DND-41 (cell line): ENCODE measurements around the gene BST1.
"Not testable (repeated sequence)": the region's sequence is repeated elsewhere in the genome, so short reads cannot be mapped to it uniquely, and the experiment has no call there.

Experiments used
- ATAC-seq: fragments of 200-7000 bp; cut with Tn5 transposase; 3 replicates; pipeline ENCODE4 v1.9.1; 2021; ENCODE audit warnings: low read depth; ENCODE audit not compliant: insufficient read depth
- DNase-seq: peaks from one replicate; pipeline ENCODE4 v3.0.0-alpha.2; 2020
- H2AFZ ChIP-seq: 2 replicates; pipeline ENCODE4 v1.6.0; 2012; ENCODE audit warnings: low read depth, low read length
- H3K27ac ChIP-seq: 2 replicates; pipeline ENCODE4 v1.5.1; 2012; ENCODE audit warnings: low read length, inconsistent platforms
- H3K27me3 ChIP-seq: fragments of 200-600 bp; sonication (generic); 2 replicates; pipeline ENCODE4 v1.6.0; 2012; ENCODE audit warnings: low read length, mild to moderate bottlenecking, inconsistent platforms; ENCODE audit not compliant: insufficient read depth, poor library complexity
- H3K36me3 ChIP-seq: 2 replicates; pipeline ENCODE4 v1.5.1; 2012; ENCODE audit warnings: low read length, inconsistent platforms; ENCODE audit not compliant: insufficient read depth
- H3K4me1 ChIP-seq: 2 replicates; pipeline ENCODE4 v1.5.1; 2012; ENCODE audit warnings: mild to moderate bottlenecking, low read length; ENCODE audit not compliant: insufficient read depth
- H3K4me2 ChIP-seq: 2 replicates; pipeline ENCODE4 v1.6.0; 2012; ENCODE audit warnings: mild to moderate bottlenecking, moderate library complexity, low read length, inconsistent platforms; ENCODE audit not compliant: insufficient read depth
- H3K4me3 ChIP-seq, 2 experiments: fragments of 200-600 bp in 1 of 2; shearing (Covaris generic) in 1 of 2; 2 replicates each; pipeline ENCODE4 v1.5.1; 2012 to 2016; ENCODE audit warnings: inconsistent platforms in 2 of 2, low read length in 2 of 2, mild to moderate bottlenecking in 2 of 2, low read depth in 1 of 2, moderate library complexity in 1 of 2
- H3K79me2 ChIP-seq: 2 replicates; pipeline ENCODE4 v1.6.0; 2012; ENCODE audit warnings: low read length, inconsistent platforms; ENCODE audit not compliant: insufficient read depth
- H3K9ac ChIP-seq: 2 replicates; pipeline ENCODE4 v1.6.0; 2012; ENCODE audit warnings: low read depth, mild to moderate bottlenecking, inconsistent platforms, low read length, moderate library complexity
- H3K9me3 ChIP-seq: 2 replicates; pipeline ENCODE4 v1.5.1; 2012; ENCODE audit warnings: low read length, moderate library complexity, mild to moderate bottlenecking, inconsistent platforms; ENCODE audit not compliant: insufficient read depth, severe bottlenecking
- H4K20me1 ChIP-seq: 2 replicates; pipeline ENCODE4 v1.6.0; 2012; ENCODE audit warnings: low read length; ENCODE audit not compliant: insufficient read depth
- CTCF ChIP-seq: IDR thresholded peaks from 2 replicates; pipeline ENCODE4 v1.5.1; 2012; ENCODE audit warnings: borderline replicate concordance, low read length, moderate library complexity, mild to moderate bottlenecking; ENCODE audit not compliant: poor library complexity, severe bottlenecking; ENCODE audit errors: extremely low read depth
- EZH2 ChIP-seq: IDR thresholded peaks from 3 replicates; pipeline ENCODE4 v1.6.1; 2012; ENCODE audit warnings: borderline replicate concordance, low read depth, mild to moderate bottlenecking, moderate library complexity, low read length, inconsistent platforms; ENCODE audit not compliant: severe bottlenecking

Gene BST1

GRCh38 chr4:15729910-15730533 is 27.2 kb downstream of the BST1 start:
- Histone ChIP-seq H3K4me1 (peaks cover 54% of the 10 kb centered on the region), H2AFZ (peak overlapping the region; percentile 41; the same call in 1 of the 2 replicates), H3K79me2 (peaks cover 46% of the 10 kb centered on the region), H3K27ac (peak overlapping the region; percentile 76), H3K9me3 (no peaks in the 10 kb centered on the region), H4K20me1 (no peaks in the 10 kb centered on the region), H3K4me3 (no peak overlapping the region), H3K9ac (peak overlapping the region; percentile 12), H3K27me3 (no peaks in the 10 kb centered on the region), H3K4me2 (peak overlapping the region; percentile 39), H3K36me3 (0 out of 2 replicates have a peak, but pooled peaks cover 3% of the 10 kb centered on the region)
- peak; percentile 78 for ATAC-seq
- peak; percentile 52 for DNase-seq
- TF ChIP-seq EZH2 (no peak), CTCF (peak; percentile 93)

- not testable (repeated sequence) for H3K9ac ChIP-seq, ATAC-seq, H2AFZ ChIP-seq, H3K4me2 ChIP-seq, H3K36me3 ChIP-seq, H4K20me1 ChIP-seq, H3K9me3 ChIP-seq, DNase-seq, H3K4me3 ChIP-seq, H3K27me3 ChIP-seq
- peaks cover 57% of the 10 kb centered on the region for H3K79me2 ChIP-seq
- peak overlapping the region; percentile 72 for H3K27ac ChIP-seq
- peaks cover 75% of the 10 kb centered on the region for H3K4me1 ChIP-seq
These were observed 30.2 kb downstream of the BST1 start for GRCh38 chr4:15733061-15733460.

- Histone ChIP-seq H3K4me1 (peaks cover 88% of the 10 kb centered on the region), H3K4me2 (no peak overlapping the region), H3K9me3 (no peaks in the 10 kb centered on the region), H3K79me2 (peaks cover 48% of the 10 kb centered on the region), H2AFZ (no peak overlapping the region), H3K27ac (peak overlapping the region; percentile 68), H3K27me3 (no peaks in the 10 kb centered on the region), H4K20me1 (no peaks in the 10 kb centered on the region), H3K9ac (no peak overlapping the region), H3K36me3 (0 out of 2 replicates have a peak, but pooled peaks cover 3% of the 10 kb centered on the region), H3K4me3 (no peak overlapping the region)
- ATAC-seq (no peak), DNase-seq (no peak)
- TF ChIP-seq CTCF: no peak
- TF ChIP-seq EZH2: no peak
These were observed 32.7 kb downstream of the BST1 start for GRCh38 chr4:15735536-15735935.

GRCh38 chr4:15736514-15737050 is 33.7 kb downstream of the BST1 start:
- H4K20me1 ChIP-seq: no peaks in the 10 kb centered on the region
- peaks cover 6% of the 10 kb centered on the region for H3K9me3 ChIP-seq
- TF ChIP-seq CTCF (no peak), EZH2 (no peak)
- DNase-seq (no peak), ATAC-seq (no peak)
- no peak overlapping the region for H2AFZ ChIP-seq
- H3K27ac ChIP-seq: peak overlapping the region; percentile 37; the same call in 1 of the 2 replicates
- no peak overlapping the region for H3K4me3 ChIP-seq
- H3K27me3 ChIP-seq: no peaks in the 10 kb centered on the region
- H3K4me2 ChIP-seq: no peak overlapping the region
- H3K79me2 ChIP-seq: peaks cover 45% of the 10 kb centered on the region
- peaks cover 88% of the 10 kb centered on the region for H3K4me1 ChIP-seq
- 0 out of 2 replicates have a peak, but pooled peaks cover 3% of the 10 kb centered on the region for H3K36me3 ChIP-seq
- no peak overlapping the region for H3K9ac ChIP-seq
